ENCODE data around the gene ACP5. TPM values are rescaled to one million over a fixed set of nuclear protein-coding genes. Genes with fewer than 3 reads are reported as not detected.
"Not testable (repeated sequence)": the region's sequence is repeated elsewhere in the genome, so short reads cannot be mapped to it uniquely, and the experiment has no call there.

The ACP5 gene
- total RNA-seq, 1 donor from 2014 or later = 8.8 TPM

DNA sequence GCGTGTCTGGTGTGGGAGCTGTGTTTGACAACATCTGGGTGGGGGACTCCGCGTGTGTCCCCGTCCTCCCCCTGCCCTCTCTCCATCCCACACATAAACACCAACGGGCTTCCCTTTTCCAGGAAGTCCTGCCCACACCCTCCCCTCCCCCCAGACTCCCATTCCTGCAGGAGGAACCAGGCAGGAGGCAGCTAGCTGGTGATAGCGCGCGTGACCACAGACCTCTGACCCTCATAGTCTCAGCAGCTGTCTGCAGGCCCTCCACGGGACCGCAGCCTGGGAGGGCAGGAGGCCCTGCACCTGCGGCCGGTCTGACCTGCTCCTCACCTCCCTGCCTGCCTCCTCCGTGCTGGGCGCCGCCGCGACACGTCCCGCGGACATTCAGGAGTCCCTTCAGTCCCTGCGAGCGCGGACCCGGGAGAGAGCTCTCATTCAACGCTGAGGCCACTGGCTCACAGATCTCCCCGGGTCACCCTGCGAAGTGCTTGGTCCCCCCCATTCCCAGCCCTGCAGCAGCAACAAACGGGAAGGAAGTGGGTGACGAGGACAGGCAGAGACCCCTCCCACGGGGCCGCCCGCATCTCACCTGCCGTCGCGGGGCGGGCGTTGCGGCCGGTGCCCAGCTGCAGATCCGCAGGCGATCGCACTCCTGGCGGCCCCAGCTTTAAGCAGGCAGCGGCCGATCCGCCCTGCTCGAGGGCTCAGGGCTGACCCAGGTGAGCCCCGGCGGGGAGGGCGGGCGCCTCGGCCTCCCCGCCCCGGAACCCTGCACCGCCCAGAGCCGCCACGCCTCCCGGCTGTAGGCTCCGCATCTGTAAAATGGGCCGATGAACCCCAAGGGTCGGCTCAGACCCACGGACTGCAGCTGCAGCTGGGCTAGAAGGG is 1.1 kb upstream of the ACP5 start:
- peak; percentile 22 for DNase-seq

DNA sequence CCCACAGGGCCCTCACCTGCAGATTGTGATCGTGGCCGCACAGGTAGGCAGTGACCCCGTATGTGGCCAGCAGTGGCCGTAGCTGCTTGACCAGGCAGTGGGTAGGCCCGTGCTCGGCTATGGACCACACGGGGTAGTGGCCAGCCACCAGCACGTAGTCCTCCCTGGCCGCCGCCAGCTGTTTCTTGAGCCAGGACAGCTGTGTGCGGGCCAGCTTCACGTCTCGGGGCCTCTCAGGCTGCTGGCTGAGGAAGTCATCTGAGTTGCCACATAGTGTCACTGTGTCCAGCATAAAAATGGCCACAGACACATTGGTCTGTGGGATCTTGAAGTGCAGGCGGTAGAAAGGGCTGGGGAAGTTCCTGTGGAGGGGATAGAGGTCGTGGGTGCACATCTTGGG is 1.2 kb downstream of the ACP5 start:
- DNase-seq = no peak

DNA sequence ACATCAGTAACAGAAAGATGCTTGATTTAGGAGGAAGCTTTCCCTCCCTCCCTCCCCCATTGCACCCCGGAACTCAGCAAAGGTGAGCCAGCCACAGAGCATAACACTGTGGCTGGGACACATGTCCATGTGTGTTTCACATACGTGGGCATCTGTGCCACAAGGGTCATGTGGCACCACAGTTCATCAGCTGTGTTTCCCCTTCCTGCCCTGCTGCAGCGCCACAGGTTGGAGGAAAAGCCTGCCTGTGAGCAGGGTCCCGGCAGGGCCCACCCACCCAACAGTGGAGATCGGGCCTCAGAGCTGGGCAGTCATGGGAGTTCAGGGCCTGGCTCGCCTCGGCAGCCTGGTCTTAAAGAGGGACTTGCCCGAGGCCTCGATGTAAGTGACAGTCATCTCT is 2.8 kb downstream of the ACP5 start:
- no peak for DNase-seq

DNA sequence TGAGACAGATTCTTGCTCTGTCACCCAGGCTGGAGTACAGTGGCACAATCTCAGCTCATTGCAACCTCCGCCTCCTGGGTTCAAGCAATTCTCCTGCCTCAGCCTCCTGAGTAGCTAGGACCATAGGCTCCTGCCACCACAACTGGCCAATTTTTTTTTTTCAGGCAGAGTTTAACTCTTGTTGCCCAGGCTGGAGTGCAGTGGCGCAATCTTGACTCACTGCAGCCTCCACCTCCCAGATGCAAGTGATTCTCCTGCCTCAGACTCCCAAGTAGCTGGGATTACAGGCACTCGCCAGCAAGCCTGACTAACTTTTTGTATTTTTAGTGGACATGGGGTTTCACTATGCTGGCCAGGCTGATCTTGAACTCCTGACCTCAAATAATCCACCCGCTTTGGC is 3.7 kb downstream of the ACP5 start:
- not testable (repeated sequence) for DNase-seq

DNA sequence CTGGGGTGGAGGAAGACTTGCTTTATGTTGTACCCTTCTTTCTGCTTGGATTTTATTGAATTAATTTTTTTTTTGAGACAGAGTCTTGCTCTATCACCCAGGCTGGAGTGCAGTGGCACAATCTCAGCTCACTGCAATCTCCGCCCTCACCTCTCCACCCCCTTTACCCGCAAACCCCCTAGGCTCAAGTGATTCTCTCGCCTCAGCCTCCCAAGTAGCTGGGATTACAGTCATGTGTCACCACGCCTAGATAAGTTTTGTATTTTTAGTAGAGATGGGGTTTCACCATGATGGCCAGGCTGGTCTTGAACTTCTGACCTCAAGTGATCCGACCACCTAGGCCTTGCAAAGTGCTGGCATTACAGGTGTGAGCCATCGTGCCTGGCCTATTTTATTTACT is 4.1 kb downstream of the ACP5 start:
- not testable (repeated sequence) for DNase-seq

DNA sequence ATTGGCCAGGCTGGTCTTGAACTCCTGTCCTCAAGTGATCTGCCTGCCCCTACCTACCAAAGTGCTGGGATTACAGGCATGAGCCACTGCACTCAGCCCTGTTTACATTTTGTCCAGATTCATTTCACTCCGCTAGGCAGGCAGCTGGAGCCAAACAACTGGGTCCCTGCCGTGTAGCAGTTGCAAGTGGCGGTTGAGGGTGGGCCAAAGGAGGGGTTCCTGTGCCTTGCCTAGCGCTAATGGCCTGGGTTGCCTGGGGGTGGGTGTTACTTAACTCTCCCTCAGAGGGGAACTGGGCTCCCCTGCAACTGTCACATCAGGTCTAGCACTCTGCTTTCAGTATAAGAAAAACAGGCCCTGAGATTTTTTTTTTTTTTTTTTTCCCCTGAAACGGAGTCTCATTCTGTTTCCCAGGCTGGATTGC is 7.4 kb downstream of the ACP5 start:
- no peak for DNase-seq

DNA sequence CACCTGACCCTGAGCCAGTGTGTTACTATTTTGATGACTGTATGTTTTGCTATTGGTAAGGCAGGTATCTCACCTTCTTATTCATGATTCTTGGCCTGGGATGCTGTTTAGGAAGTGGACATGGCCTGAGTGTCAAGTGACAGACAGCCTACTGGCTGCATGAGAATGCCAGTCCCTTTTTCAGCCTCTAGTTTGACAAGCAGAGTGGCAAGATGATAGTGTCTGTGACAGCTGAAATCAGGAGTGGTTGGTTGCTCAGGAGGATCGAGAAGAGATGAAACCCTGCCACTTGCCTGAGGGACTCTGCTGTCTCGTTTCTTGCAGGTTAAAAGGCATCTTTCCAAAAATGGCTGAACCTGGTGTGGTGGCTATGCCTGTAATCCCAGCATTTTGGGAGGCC is 11.3 kb downstream of the ACP5 start:
- no peak for DNase-seq

DNA sequence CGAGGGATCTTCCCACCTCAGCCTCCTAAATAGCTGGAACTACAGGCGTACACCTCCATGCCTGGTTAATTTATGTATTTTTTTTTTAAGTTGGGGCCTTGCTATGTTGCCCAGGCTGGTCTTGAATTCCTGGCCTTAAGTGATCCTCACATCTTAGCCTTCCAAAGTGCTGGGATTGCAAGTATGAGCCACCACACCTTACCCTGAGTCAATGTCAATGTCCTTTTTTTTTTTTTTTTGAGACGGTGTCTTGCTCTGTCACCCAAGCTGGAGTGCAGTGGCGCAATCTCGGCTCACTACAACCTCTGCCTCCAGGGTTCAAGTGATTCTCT is 11.8 kb downstream of the ACP5 start:
- not testable (repeated sequence) for DNase-seq

DNA sequence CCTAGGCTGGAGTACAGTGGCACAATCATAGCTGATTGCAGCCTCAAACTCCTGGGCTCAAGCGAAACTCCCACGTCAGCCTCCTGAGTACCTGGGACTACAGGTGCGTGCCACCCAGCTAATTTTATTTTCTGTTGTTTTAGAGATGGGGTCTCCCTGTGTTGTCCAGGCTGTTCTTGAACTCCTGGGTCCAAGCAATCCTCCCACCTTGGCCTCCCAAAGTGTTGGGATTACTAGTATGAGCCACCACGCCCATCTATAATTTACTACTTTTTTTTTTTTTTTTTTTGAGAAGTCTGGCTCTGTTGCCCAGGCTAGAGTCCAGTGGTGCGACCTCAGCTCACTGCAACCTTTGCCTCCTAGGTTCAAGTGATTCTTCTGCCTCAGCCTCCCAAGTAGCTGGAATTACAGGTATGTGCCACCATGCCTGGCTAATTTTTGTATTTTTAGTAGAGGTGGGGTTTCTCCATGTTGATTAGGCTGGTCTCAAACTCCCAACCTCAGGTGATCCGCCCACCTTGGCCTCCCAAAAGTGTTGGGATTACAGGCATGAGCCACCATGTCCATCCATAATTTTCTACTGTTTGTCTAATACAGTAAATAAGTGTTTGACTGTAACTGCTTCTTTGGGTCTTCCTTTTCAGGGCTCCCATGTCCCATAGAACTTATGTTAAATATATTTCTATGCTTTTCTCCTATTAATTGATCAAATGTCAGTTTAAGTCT is 13.2 kb downstream of the ACP5 start:
- DNase-seq = not testable (repeated sequence)

DNA sequence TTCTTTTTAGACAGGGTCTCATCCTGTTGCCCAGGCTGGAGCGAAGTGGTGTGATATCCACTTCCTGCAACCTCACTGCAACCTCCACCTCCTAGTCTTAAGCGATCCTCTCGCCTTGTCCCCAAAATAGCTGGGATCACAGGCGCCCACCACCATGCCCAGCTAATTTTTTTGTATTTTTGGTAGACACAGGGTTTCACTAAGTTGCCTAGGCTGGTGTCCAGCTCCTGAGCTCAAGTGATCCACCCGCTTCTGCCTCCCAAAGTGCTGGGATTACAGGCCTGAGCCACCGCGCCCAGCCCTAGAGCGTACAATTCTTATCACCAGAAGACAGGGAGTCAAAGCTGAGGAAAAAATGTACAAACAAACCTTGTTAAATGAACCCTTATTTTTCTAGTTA is 13.9 kb downstream of the ACP5 start:
- no peak for DNase-seq

DNA sequence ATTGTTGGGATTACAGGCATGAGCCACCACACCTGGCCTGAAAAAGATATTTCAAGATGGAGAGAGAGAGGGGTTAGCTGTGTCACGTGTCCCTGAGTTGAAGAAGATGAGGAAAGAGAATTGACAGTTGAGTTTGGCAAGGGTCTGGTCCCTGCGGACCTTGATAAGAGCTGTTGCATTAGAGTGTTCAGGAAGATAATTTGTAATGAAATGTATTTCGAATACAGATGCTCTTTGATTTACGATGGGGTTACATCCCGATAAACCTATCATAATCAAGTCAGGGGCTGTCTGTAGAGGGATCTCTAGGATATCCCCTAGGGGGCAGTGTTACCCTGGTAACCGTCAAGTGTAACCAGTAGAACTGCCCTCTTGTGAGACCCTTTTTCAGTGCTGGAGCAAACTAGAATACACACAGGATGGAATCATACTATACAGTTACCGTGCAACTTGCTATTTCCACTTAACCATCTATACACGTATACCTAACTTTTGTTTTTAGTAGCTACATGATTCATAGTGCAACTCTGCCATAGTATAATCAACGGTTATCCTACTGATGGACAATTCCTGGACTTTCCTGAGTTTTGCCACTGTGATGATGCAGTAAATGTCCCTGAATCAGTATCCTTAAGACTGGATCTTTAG is 16.9 kb downstream of the ACP5 start:
- DNase-seq = peak; percentile 85

DNA sequence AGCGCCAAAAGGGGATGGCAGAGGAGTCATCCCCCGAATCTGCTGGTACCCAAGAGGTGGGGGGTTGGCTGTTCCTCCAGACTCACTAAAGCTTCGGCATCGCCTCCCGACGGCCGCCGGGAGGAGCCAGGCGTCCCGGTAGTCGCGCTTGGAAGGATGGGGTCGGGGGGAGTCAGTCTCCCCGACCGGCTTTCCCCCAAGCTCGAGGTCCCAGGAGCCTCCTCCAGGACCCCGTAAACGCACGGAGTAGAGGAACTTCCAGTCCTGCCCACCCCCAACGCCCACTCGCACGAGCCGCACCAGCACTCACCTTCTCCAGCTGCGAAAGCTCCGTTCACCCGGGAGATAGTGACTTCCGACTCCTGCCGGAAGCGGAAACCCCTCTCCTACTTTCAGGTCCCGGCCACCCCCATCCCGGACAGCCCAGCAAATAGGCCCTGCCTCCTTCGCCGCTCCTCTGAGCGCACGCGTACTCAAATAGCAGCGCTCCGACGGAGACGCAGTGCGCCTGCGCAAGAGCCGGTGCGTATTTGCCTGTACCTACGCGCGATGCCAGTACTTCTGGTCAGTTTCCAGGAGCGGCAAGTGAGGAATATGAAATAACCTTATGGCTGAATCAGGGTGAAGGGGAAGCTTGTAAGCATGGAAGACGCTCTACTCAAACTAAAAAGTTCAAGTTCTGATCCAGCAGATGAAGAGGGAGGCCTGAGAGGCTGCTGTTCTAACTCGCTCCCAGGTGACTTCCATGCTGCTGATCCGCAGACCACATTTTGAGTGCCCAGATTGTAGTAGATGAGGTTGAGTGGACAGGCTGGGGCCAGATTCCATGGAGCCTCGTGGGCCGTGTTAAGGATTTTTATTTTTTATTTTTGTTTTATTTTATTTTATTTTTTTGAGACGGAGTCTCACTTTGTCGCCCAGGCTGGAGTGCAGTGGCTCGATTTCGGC is 18.3 kb downstream of the ACP5 start, which contains the start of gene ELOF1:
TSS of gene ELOF1 (minus strand) at position 350 of the 948 bp plus-strand sequence. CDS start 4,883 bp downstream, outside the sequence.
- peak; percentile 98 for DNase-seq

DNA sequence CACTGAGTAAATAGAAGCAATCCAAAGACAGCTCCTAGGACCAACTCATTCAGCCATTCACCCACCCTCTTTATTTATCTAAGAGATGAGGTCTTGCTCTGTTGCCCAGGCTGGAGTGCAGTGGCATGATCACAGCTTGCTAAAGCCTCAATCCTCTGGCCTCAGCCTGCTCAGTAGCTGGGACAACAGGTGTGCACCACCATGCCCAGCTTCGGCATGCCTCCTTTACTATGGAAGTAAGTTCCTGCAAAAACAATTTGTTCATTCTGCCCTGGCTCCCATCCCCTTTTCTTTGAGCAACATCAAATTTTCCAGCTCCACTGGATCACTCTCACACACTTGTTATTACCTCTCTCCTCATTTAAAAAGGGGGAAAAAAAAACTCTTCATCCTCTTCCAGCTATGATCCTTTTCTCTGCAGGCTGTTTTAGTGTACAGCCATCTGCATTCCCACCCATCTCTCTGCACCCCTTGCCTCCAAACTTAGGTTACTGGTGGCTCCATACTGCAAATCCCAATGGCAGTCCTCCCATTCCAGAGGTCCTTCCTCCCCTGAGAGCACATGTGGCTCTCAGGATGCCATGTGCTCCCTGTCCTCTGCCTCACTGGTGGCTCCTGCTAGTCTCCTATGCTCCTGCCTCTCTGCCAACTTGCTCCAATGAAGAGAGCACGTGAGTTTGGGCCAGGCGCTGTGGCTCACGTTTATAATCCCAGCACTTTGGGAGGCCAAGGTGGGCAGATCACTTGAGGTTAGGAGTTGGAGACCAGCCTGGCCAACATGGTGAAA is 20.6 kb downstream of the ACP5 start:
- DNase-seq = no peak

DNA sequence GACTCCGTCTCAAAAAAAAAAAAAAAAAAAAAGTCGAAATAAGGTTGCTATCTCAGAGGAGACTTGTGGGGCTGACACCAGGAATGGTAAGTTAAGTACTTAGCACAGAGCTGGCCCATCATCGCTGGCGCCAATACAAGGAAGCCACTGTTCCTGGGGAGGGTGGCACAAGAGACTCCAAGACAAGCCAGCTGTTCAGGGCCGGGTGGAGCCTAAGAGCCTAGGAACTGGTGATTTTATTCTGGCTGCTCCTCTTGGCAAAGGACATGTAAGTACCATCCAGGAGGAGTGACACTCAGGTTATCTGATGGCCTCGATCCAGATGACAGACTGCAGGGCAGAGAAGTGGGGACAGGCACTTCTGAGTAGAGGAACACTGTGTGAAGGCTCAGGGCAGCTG is 22.2 kb downstream of the ACP5 start:
- DNase-seq = no peak

DNA sequence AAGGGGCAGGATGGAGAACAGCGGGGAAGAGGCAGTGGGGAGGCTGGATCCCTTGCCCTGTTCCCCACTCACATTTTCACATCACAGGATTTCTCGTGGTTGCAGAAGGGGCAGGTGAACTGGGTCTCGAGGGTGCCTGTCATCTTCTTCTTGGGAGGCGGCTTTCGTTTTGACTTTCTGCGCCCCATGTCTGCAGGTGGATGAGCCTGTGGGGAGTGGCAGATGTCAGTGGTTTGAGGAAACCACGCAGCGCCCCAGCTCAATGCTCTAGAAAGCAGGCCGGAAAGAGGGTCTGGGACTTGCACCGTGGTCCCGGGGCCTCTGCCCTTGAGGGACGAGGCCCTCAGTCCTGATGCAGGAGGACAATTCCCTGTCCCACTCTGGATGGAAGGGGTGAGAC is 23.3 kb downstream of the ACP5 start:
- DNase-seq = no peak

DNA sequence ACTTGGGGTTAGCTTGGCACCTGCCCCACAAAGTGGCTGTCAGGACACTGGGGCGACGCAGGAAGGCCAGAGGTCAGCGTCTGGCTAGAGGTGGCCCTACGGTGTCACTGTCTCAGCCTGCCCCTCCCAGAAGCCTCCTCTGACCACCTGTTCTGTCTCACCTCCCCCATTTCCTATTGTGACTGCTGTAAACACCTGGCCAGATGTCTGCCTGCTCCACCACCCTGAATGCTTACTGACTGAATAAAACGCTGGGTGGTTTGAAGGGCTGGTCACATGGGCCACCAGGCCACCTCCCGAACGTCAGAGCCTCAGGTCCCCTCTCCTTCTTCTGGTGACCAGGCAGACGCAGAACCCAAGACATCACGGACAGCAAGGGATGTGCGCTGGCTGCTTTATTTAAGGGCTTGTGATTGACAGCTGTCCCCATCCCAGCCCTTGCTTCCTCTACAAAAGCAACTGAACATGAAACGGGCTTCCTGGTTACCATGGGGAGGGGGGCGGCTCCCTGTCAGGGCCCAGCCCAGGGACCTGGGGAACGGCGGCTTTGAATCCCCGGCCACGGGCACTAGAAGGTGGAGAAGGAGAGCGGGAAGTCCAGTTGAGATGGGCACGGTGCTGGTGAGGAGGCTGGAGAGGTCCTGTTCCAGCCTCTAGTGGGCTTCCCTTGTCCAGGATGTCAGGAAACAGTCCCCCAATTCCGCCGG is 24.6 kb downstream of the ACP5 start:
- no peak for DNase-seq

DNA sequence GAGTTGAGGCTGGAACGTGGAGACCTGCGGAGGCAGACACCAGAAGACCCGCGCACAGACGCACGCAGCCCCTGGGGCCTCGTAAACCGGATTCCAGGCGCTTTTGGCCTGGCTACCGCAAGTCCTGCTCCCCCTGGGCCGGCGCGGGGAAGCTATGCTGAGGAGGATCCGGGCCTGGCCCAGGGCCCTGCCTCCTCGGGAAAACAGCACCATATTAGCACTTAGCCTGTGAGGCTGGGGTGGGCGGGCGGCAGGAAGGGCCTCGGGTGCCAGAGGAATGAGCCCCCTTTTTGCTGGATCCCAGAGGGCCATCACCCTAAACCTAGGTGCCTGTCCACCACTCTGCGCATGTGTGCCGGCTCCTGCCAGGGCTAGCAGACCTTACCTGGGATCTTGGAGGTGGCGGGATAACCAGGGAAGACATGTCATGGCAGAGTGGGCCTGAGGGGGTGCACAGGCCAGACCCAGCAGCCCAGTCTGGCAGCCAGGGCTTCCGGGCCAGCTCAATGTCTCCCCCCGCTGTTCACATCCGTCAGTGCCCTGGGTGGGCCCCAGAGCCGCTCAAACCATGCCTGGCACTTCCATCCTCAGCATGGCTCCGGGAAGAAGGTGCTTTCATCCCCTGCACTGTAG is 25.7 kb downstream of the ACP5 start:
- DNase-seq = peak; percentile 30

DNA sequence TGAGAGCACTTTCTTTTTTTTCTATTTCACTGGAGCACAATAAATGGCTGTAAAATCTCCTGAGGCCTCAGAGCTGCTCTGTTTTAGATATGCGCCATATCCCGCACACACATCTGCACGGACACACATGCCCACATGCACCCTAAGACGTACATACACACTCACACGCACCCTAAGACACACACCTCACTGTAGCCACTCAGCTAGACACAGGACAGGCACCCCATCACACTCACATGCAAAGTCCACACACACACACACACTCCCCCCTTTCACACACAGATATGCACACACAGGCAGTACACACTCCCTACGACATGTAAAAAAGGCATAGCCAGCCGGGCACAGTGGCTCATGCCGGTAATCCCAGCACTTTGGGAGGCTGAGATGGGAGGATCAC is 27.2 kb downstream of the ACP5 start:
- no peak for DNase-seq

DNA sequence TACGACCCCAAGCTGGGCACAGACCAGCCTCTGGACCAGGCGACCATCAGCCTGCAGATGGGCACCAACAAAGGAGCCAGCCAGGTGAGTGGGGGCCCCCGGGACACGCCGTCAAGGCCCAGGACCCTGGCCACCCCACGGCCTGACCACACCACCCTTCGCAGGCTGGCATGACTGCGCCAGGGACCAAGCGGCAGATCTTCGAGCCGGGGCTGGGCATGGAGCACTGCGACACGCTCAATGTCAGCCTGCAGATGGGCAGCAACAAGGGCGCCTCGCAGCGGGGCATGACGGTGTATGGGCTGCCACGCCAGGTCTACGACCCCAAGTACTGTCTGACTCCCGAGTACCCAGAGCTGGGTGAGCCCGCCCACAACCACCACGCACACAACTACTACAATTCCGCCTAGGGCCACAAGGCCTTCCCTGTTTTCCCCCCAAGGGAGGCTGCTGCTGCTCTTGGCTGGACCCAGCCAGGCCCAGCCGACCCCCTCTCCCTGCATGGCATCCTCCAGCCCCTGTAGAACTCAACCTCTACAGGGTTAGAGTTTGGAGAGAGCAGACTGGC is 28.0 kb downstream of the ACP5 start:
- no peak for DNase-seq

Measured in dermis blood vessel endothelial cell (primary cell).